ENCODE measurements around the gene PRKCZ.

DNA sequence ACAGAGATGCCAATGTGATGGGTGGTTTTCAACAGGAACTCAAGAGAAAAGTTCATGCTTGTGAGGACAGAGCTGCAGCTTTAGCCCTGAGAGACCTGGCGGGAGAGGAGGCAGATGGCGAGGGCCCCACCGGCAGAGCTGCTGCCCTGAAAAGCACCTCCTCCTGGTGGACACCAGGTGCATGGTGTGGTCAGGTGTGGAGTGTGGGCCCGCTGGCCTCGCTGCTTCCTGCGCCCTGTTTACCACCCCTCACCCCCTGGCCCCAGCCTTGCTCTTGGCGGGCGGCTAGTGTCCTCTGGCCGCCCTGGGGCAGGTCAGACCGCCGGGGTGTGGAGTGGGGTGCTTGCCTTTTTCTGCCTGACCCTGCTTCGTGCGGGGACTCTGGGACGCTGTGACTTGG lies 42.8 kb downstream of the PRKCZ start:
- no peak for TF ChIP-seq POLR2A (IDR thresholded peaks at IDR 0.05)
- TF ChIP-seq, protein P1, sequence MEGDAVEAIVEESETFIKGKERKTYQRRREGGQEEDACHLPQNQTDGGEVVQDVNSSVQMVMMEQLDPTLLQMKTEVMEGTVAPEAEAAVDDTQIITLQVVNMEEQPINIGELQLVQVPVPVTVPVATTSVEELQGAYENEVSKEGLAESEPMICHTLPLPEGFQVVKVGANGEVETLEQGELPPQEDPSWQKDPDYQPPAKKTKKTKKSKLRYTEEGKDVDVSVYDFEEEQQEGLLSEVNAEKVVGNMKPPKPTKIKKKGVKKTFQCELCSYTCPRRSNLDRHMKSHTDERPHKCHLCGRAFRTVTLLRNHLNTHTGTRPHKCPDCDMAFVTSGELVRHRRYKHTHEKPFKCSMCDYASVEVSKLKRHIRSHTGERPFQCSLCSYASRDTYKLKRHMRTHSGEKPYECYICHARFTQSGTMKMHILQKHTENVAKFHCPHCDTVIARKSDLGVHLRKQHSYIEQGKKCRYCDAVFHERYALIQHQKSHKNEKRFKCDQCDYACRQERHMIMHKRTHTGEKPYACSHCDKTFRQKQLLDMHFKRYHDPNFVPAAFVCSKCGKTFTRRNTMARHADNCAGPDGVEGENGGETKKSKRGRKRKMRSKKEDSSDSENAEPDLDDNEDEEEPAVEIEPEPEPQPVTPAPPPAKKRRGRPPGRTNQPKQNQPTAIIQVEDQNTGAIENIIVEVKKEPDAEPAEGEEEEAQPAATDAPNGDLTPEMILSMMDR (IDR thresholded peaks at IDR 0.05) = no peak
